Posterior vena cava (tissue), 2 donors: Measurements from ENCODE around the gene GINS1. TPM values are rescaled to one million over a fixed set of nuclear protein-coding genes. Genes with fewer than 3 reads are reported as not detected.
A peak's percentile ranks its signal among the peaks of the same experiment; 100 is the strongest.
"Not testable (repeated sequence)": the region's sequence is repeated elsewhere in the genome, so short reads cannot be mapped to it uniquely, and the experiment has no call there.

ENCODE experiments used
- DNase-seq: peaks from one replicate; pipeline ENCODE4 v3.0.0-alpha.2; 2020; ENCODE audit warnings: low spot score
- intact Hi-C, 2 donors: fragments of 100-400 bp; cut with DNase I; formaldehyde crosslinking; loops; one replicate each; pipeline versions ENCODE4 v1.14.1 to v1.14.2; 2022 to 2023
- total RNA-seq, 2 donors: library from RNA; stranded (reverse); fragmentation: NEBNext Ultra II Directional; extraction: Animal tissue kit (Norgen Biotek cat#: 25700); gene quantifications; one replicate each; pipeline ENCODE4 v1.2.1, GENCODE V29; 2021
- donor health status: DM: yes; HTN: yes; CAD: no.
- donor health status: DM: yes; HTN: yes; CAD: no.

Gene GINS1
- total RNA-seq, 2 donors from 2014 or later: 0.69 to 0.81 TPM

GRCh38 chr20:25382704-25383370 lies 24.6 kb upstream of the GINS1 start:
- intact Hi-C loops: no loop called here
- no peak for DNase-seq

- no peak for DNase-seq
- intact Hi-C loops: loop anchor here in 1 of 2 donors (5.0 kb wide), 1 partner anchor 72 kb away; no protein-coding TSS in a partner anchor
Observed at GRCh38 chr20:25389401-25389857, 18.0 kb upstream of the GINS1 start.

GRCh38 chr20:25389858-25390537 lies 17.5 kb upstream of the GINS1 start:
- DNase-seq: peak; percentile 83
- intact Hi-C loops: loop anchor here (5.0 to 10.0 kb wide), 5 partner anchors 73 to 398 kb away; partner anchors contain the start of genes APMAP (in 2 of the 2) and ACSS1 (in 1 of the 2)

- intact Hi-C loops: loop anchor here (5.0 to 10.0 kb wide), 4 partner anchors 89 to 399 kb away; partner anchors contain the start of genes APMAP (in 2 of the 2) and ACSS1 (in 1 of the 2)
- DNase-seq: peak; percentile 99
Observed at GRCh38 chr20:25390538-25391528, 16.6 kb upstream of the GINS1 start, which contains the start of gene ABHD12. Gene ABHD12, minus strand, starts transcription at chr20:25390835. Its CDS starts 132 bp downstream, at chr20:25390703.

GRCh38 chr20:25394276-25394675 lies 13.2 kb upstream of the GINS1 start:
- no peak for DNase-seq
- intact Hi-C loops: loop anchor here (5.0 to 10.0 kb wide), 4 partner anchors 92 to 402 kb away; partner anchors contain the start of genes APMAP (in 2 of the 2) and ACSS1 (in 1 of the 2)

GRCh38 chr20:25394996-25395395 lies 12.5 kb upstream of the GINS1 start:
- DNase-seq: no peak
- intact Hi-C loops: loop anchor here (5.0 to 10.0 kb wide), 4 partner anchors 93 to 403 kb away; partner anchors contain the start of genes APMAP (in 2 of the 2) and ACSS1 (in 1 of the 2)

- intact Hi-C loops: loop anchor here (10.0 kb wide), 2 partner anchors 342 to 402 kb away; partner anchors contain the start of genes ACSS1 (in 1 of the 2) and APMAP (in 1 of the 2)
- DNase-seq: no peak
Observed at GRCh38 chr20:25397096-25397495, 10.4 kb upstream of the GINS1 start.

- intact Hi-C loops: loop anchor here (10.0 kb wide), 2 partner anchors 343 to 403 kb away; partner anchors contain the start of genes ACSS1 (in 1 of the 2) and APMAP (in 1 of the 2)
- no peak for DNase-seq
Observed at GRCh38 chr20:25397821-25398220, 9.7 kb upstream of the GINS1 start.

- no peak for DNase-seq
- intact Hi-C loops: loop anchor here (10.0 kb wide), 2 partner anchors 344 to 404 kb away; partner anchors contain the start of genes ACSS1 (in 1 of the 2) and APMAP (in 1 of the 2)
Observed at GRCh38 chr20:25398376-25399036, 9.0 kb upstream of the GINS1 start.

GRCh38 chr20:25399037-25399430 lies 8.4 kb upstream of the GINS1 start:
- no peak for DNase-seq
- intact Hi-C loops: loop anchor here (10.0 kb wide), 2 partner anchors 344 to 404 kb away; partner anchors contain the start of genes ACSS1 (in 1 of the 2) and APMAP (in 1 of the 2)

GRCh38 chr20:25400291-25400732 lies 7.2 kb upstream of the GINS1 start:
- DNase-seq, intact Hi-C loops: not testable (repeated sequence)

- intact Hi-C loops: no loop called here
Observed at GRCh38 chr20:25402583-25402982, 4.9 kb upstream of the GINS1 start.

GRCh38 chr20:25408170-25408547 lies 686 bp downstream of the GINS1 start:
- intact Hi-C loops: no loop called here
- DNase-seq: no peak

More at GRCh38 chr20:25402583-25402982, 4.9 kb upstream of the GINS1 start:
- DNase-seq: no peak

GRCh38 chr20:25408890-25409289 lies 1.4 kb downstream of the GINS1 start:
- no peak for DNase-seq
- intact Hi-C loops: no loop called here

GRCh38 chr20:25418776-25419175 lies 11.3 kb downstream of the GINS1 start:
- intact Hi-C loops: loop anchor here in 1 of 2 donors (10.0 kb wide), 1 partner anchor 334 kb away; the partner anchor contains the start of gene VSX1
- no peak for DNase-seq

- DNase-seq: no peak
- intact Hi-C loops: no loop called here
Observed at GRCh38 chr20:25421102-25421501, 13.6 kb downstream of the GINS1 start.

GRCh38 chr20:25422032-25422431 lies 14.6 kb downstream of the GINS1 start:
- no peak for DNase-seq
- intact Hi-C loops: no loop called here

- intact Hi-C loops: no loop called here
- DNase-seq: no peak
Observed at GRCh38 chr20:25424536-25424935, 17.1 kb downstream of the GINS1 start.
